Right ventricle myocardium inferior (tissue), 1 donor: ENCODE data around the gene ATP8B2. TPM values are rescaled to one million over a fixed set of nuclear protein-coding genes. Genes with fewer than 3 reads are reported as not detected.
"Not testable (repeated sequence)": the region's sequence is repeated elsewhere in the genome, so short reads cannot be mapped to it uniquely, and the experiment has no call there.

Source experiments
- ATAC-seq: fragments of 200-7000 bp; cut with Tn5 transposase; one replicate; pipeline ENCODE4 v1.9.1; 2020; ENCODE audit warnings: mild to moderate bottlenecking, moderate library complexity
- DNase-seq: peaks from one replicate; pipeline ENCODE4 v3.0.0; 2021; ENCODE audit errors: missing footprints
- intact Hi-C: fragments of 100-400 bp; cut with DNase I; formaldehyde crosslinking; loops from one replicate; pipeline ENCODE4 v1.11.0; 2022
- total RNA-seq: library from RNA; stranded (reverse); fragmentation: NEBNext Ultra II Directional; extraction: Animal tissue kit (Norgen Biotek cat#: 25700); gene quantifications from one replicate; pipeline ENCODE4 v1.2.1, GENCODE V29; 2021
- donor health status: DM: no; HTN: yes; CAD: no; lungs with severe emphysema.

ATP8B2 gene
- total RNA-seq, 1 donor from 2014 or later, result 12.8 TPM

GRCh38 chr1:154342132-154342531, 16.8 kb downstream of the ATP8B2 start:
- ATAC-seq, result no peak
- intact Hi-C loops, result no loop called here
- DNase-seq, result no peak

- intact Hi-C loops, result no loop called here
- ATAC-seq (no peak), DNase-seq (peak; percentile 79)
Measured at GRCh38 chr1:154342836-154343472, 17.6 kb downstream of the ATP8B2 start.

- ATAC-seq, result no peak
- intact Hi-C loops, result no loop called here
- peak; percentile 77 for DNase-seq
Measured at GRCh38 chr1:154344977-154345837, 19.9 kb downstream of the ATP8B2 start.

GRCh38 chr1:154346276-154346917, 21.1 kb downstream of the ATP8B2 start:
- intact Hi-C loops, result no loop called here
- no peak for DNase-seq
- ATAC-seq, result no peak

GRCh38 chr1:154347961-154348360, 22.6 kb downstream of the ATP8B2 start:
- DNase-seq (no peak), ATAC-seq (no peak)
- intact Hi-C loops, result no loop called here

- intact Hi-C loops, result no loop called here
- DNase-seq (no peak), ATAC-seq (no peak)
Measured at GRCh38 chr1:154348429-154349076, 23.2 kb downstream of the ATP8B2 start.

- ATAC-seq, result no peak
- no peak for DNase-seq
- intact Hi-C loops, result no loop called here
Measured at GRCh38 chr1:154349121-154349520, 23.8 kb downstream of the ATP8B2 start.

- DNase-seq (no peak), ATAC-seq (no peak)
- intact Hi-C loops, result no loop called here
Measured at GRCh38 chr1:154350383-154350782, 25.1 kb downstream of the ATP8B2 start.

GRCh38 chr1:154351363-154352068, 26.2 kb downstream of the ATP8B2 start:
- DNase-seq (no peak), ATAC-seq (no peak)
- intact Hi-C loops, result no loop called here

- intact Hi-C loops, result no loop called here
- ATAC-seq (no peak), DNase-seq (no peak)
Measured at GRCh38 chr1:154352245-154352580, 26.9 kb downstream of the ATP8B2 start.

- DNase-seq, result no peak
- intact Hi-C loops, result no loop called here
- peak; percentile 61 for ATAC-seq
Measured at GRCh38 chr1:154352581-154353459, 27.5 kb downstream of the ATP8B2 start.

- ATAC-seq (peak; percentile 31), DNase-seq (no peak)
- intact Hi-C loops, result no loop called here
Measured at GRCh38 chr1:154353460-154353904, 28.2 kb downstream of the ATP8B2 start.

- intact Hi-C loops, result no loop called here
Measured at GRCh38 chr1:154353966-154354365, 28.6 kb downstream of the ATP8B2 start.

GRCh38 chr1:154358519-154358918, 33.2 kb downstream of the ATP8B2 start:
- no peak for DNase-seq
- no peak for ATAC-seq
- intact Hi-C loops, result no loop called here

More at GRCh38 chr1:154353966-154354365, 28.6 kb downstream of the ATP8B2 start:
- ATAC-seq (no peak), DNase-seq (no peak)

- DNase-seq (no peak), ATAC-seq (no peak)
- intact Hi-C loops, result no loop called here
Measured at GRCh38 chr1:154360288-154360687, 35.0 kb downstream of the ATP8B2 start.

- intact Hi-C loops, ATAC-seq, DNase-seq: not testable (repeated sequence)
Measured at GRCh38 chr1:154360881-154361280, 35.6 kb downstream of the ATP8B2 start.

GRCh38 chr1:154361357-154361756, 36.0 kb downstream of the ATP8B2 start:
- no peak for ATAC-seq
- intact Hi-C loops, result no loop called here
- DNase-seq, result no peak

GRCh38 chr1:154371436-154371835, 46.1 kb downstream of the ATP8B2 start:
- intact Hi-C loops, result no loop called here
- no peak for DNase-seq
- no peak for ATAC-seq
